GM21529 (cell line): ENCODE results near the gene FLOT2.

Source experiments
- ATAC-seq: cut with Tn5 transposase; IDR thresholded peaks from one replicate; pipeline ENCODE4 v1.9.1; 2021; ENCODE audit not compliant: unreplicated experiment

Gene FLOT2

DNA sequence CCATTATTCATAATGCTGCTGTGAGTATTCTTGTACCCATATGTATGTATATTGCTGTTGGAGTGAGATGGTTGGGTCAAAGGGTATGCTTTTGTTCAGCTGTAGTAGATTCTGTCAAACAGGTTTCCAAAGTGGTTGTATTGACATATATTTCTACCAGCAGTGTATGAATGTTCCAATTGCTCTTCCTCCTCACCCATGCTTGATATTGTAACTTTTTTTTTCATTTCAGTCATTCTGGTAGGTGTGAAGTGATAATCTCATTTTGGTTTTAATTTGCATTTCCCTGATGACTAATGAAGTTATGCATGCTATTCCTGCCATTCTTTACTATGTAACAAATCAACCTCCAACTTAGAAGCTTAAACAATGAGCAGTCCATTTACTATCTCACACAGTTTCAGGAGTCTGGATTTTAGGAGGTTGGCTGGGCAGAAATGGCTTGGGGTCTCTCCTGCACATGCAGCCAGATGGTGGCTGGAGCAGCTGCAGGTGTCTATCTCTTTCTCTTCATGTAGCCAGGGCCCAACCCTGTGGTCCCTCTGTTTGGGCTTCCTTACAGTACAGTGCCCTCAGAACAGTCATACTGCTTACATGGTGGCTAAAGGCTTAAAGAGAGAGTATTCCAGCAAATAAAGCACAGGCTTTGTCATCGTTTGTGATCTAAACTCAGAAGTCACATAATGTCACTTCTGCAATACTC lies 21.5 kb downstream of the FLOT2 start:
- no peak for ATAC-seq

DNA sequence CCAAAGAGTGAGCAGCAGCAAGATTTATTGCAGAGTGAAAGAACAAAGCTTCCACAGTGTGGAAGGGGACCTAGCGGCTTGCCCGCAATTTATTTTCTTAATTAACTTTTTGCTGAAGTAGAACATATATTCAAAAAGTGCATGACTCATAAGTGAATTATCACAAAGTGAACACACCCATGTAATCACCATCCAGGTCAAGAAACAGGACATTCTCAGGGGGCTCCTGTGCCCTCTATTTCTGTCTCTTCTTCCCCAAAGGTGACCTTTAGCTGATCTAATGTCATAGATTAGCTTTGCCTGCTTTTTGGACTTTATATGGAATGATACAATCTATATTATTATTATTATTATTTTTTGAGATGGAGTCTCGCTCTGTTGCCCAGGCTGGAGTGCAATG lies 22.8 kb downstream of the FLOT2 start:
- no peak for ATAC-seq

DNA sequence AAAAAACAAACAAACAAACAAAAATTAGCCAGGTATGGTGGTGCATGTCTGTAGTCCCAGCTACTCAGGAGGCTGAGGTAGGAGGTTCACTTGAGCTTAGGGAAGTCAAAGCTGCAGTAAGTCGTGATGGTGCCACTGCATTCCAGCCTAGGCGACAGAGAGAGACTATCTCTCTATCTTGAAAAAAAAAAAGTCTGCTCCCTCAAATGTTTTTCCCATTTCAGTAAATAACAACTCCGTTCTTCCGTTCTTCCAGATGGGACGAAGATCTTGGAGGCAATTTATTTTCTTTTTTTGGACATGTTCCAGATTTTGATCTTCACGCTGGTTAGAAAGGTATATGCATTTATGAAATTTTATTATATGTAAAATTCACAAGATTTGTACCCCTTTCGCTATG lies 23.7 kb downstream of the FLOT2 start:
- ATAC-seq = no peak

DNA sequence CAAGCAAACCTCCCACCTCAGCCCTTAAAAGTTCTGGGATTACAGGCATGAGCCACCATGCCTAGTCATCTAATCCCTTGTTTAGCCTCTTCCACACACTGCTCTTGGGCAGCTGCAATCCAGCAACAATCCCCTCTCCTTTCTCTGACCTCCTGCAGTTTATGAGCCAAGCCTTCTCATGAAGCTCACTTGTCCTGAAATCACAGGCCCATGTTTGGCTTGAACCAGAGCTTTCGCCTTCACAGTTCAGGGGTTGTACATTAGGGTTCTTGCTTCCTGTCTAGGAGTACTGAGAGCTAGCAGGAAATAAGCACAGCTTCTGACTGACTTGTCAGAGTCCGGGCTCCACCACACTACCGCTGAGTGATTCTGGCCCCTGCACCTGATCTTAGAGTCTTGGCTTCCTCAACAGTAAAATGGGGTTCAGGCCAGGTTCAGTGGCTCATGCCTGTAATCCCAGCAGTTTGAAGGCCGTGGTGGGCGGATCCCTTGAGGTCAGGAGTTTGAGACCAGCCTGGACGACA lies 26.4 kb downstream of the FLOT2 start:
- ATAC-seq = peak; percentile 93

DNA sequence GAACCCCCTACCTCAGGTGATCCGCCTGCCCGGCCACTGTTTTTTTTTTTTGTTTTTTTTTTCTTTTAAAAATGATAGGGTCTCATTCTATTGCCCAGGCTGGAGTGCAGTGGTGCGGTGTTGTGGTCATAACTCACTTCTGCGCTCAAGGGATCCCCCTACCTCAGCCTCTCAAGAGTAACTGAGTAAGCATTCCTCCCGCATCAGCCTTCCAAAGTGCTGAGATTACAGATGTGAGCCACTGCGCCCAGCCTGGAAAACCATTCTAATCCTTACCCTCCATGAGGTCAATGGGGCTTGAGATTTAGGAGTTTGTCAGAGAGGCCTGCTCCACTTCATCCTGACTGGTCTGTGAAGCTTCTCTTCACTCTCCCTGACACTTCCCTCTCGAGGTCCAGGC lies 30.3 kb downstream of the FLOT2 start:
- ATAC-seq = no peak

DNA sequence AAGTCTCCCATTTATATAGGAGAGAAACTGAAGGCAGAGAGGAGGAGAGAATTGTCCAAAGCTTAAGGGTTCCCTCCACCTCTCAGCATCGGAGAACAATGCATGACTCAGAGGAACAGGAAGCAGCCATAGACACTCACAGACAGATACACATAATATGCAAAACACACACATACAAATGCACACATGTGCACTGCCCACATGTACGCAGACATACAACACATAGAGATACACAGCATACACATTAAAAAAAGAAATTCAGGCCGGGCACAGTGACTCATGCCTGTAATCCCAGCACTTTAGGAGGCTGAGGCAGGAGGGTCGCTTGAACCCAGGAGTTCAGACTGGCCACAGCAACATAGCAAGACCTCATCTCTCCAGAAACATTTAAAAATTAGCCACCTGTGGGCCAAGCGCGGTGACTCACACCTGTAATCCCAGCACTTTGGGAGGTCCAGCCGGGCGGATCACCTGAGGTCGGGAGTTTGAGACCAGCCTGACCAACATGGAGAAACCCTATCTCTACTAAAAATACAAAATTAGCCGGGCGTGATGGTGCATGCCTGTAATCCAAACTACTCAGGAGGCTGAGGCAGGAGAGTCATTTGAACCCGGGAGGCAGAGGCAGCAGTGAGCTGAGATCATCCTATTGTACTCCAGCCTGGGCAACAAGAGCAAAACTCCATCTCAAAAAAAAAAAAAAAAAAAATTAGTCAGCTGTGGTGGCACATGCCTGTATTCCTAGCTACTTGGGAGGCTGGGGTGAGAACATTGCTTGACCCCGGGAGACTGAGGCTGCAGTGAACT lies 31.4 kb downstream of the FLOT2 start:
- ATAC-seq = no peak

DNA sequence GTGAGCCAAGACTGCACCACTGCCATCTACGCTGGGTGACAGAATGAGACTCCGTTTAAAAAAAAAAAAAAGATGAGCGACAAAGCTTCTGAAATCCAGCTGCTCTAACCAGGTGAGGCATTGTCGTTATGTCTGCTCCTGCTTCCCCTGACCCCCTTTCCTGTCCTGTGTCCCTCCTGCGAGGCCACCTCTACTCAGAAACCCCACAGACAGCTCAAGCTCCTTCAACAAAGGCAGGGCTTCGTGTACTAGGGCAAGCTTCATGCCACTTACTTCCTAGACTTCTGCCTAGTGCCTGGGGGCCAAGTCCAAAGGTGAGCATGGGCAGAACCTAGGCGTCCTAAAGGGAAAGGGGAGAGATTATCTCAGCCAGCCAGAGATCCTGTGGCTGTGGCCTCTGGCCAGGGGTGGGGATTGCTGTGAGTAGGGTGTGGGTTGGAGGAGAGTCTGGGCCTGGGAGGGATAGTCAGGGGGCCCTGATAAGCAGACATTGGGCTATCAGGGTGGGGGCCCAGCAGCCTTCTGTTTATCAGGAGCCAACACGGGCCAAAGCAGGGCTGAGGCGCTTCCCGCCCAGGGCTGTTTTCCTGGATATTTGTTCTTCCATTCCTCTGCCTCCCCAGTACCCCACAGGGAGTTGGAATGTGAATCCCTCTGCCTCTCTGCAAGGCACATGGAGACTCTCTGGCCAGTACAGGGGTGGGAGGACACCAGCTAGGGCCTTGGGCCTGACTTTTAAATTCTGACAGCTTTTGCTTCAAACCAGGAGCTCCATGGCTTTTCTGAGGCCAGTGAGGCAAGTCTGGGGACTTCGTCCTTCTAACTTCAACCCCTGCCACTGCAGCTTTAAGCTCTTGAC lies 32.3 kb downstream of the FLOT2 start:
- ATAC-seq = no peak

DNA sequence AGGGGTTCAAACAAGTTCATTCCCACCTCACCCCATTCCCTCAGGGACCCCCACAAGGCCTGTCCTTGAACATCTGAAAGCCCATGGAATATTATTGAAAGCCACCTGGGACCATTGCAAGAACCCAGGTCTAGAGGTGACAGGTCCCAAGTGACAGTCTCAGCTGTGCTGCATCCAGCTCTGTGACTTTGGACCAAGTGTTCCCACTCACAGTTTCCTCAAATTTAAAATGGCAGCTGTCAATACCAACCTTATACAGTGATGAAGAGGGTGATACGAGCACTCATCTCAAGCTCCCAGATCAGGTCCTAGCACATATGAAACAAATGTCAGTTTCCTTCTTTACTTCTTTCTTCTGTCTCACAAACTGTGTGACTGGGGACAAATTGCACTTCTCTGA lies 33.6 kb downstream of the FLOT2 start:
- ATAC-seq = no peak

DNA sequence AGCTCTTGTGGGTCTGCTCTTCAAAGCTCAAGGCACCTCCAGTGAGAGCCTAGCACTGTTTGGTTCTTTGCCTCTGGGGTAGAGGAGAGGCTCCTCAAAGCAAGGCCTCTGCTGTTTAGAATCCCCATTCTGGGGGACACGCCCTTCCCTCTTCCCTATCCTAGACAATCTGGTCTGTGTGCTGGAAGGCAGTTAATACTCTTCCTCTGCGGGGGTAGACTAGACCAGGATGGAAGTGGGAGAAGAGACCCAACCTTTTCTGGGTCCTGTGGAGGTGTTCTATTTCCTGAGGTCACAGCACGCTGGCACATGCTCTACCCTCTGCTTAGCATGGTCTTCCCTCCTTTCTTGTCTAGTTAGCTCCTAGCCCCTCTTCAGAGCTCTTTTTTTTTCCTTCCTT lies 35.0 kb downstream of the FLOT2 start:
- no peak for ATAC-seq

DNA sequence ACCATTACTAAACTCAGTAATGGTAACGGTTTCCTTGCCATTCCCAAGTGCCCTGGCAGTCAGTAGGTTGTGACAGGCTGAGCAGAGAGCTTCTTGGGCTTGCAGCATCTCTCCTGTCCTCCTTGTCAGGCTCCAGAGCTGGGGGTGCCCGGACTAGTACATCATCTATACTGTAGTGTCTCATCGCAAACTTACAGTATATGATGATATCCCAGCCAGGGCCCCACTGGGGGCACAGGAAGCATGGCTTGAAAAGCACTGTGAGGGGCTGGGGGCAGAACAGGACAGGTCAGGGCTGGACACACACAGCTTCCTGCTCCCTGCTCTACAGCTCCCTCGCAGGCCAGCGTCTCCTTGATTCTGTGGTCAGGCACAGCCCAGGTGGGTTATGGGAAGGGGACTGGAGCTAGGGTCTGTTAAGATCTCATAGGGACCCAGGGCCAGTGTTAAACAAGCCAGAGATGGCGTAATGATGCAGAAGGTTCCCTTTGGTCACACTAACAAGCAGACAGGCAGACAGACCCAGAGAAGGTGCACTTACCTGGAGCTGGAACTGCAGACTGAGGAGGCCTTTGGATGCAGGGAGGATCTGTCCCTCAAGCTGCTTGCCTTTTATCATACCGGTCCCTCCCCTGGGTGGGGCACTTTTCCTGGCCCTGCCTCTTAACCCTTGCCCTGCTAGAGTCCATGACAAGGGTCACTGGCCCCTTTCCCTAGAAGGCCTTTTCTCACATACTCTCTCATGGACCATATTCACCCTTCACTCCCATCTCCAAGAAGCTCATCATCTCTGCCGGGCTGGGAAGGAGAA lies 35.9 kb downstream of the FLOT2 start:
- no peak for ATAC-seq

DNA sequence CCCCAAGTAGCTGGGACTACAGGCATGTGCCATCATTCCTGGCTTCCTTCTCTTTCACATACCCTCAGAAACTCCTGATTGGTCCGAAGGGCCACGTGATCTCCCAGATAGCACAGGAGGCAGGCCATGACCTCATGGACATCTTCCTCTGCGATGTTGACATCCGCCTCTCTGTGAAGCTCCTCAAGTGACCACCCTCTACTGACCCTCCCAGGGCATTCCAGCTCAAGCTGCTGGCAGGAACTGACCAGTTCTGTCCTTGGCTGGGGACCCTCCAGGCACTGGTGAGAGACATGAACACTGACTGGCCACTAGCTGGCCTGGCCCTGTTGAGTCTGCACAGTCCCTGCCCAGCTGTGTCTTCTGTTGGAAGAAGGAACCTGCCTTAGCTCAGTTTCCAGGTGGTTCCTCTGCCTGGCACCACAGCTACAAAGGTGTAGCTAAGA lies 37.1 kb downstream of the FLOT2 start:
- ATAC-seq = no peak

DNA sequence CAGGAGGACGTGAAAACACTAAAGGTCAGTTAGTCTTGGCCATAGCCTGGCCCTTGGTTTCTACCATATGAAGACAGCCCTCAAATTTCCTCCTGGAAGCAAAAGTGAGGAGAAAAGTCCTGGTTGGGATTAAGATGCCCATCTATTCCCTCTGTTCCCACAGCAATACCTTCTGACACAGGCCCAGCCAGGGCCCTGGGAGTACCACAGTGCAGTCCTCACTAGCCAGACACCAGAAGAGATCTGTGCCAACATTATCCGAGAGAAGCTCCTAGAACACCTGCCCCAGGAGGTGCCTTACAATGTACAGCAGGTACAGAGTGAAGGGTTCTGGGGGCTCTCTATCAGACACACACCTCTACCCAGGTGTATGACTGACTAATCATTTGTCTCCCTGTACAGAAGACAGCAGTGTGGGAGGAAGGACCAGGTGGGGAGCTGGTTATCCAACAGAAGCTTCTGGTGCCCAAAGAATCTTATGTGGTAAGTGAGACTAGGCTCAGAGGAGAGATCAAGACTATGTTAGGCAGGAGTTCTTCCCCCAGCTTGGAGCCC lies 38.7 kb downstream of the FLOT2 start:
- no peak for ATAC-seq

DNA sequence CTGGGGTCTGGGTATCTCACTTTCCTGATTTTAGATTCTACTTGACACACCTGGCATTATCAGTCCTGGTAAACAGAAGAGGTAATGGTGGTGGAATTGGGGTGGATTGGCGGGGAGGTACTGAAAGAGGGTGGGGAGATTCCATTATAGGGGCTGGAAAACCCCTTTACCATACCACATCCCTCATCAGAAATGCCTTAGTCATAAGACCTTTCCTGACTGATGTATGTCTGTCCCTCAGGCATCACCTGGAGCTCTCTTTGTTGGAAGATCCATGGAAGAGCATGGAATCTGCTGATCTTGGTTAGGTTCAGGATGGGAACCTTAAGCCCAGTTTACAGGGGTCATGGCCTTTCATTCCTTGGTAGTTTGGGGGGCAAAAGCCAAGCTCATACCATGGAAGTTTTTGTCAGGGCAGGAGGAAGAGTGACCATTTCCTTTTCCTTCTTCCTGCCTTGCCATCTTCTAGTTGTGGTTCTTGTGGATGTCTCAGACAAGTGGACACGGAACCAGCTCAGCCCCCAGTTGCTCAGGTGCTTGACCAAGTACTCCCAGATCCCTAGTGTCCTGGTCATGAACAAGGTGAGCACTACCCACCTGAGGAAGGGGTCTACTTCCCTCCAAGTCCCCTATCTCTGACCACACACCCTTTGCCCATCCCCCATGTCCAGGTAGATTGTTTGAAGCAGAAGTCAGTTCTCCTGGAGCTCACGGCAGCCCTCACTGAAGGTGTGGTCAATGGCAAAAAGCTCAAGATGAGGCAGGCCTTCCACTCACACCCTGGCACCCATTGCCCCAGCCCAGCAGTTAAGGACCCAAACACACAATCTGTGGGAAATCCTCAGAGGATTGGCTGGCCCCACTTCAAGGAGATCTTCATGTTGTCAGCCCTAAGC lies 39.4 kb downstream of the FLOT2 start:
- no peak for ATAC-seq

DNA sequence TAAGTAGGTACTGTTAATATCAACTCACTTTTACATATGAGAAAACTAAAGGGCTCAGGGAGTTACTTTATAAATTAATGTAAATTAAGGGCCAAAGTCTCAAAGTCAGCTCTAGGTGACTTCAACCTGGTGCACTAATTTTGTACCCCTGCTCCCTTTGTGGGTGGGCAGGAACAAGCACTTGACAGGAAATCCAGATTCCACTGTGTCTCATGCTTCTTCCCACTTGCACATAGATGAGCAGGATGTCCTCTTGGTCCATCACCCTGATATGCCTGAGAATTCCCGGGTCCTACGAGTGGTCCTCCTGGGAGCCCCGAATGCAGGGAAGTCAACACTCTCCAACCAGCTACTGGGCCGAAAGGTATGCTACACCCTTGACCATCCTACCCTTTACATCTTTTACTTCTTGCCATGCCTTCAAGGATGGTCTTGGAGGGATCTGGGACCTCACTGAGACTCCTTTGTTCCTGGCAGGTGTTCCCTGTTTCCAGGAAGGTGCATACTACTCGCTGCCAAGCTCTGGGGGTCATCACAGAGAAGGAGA lies 41.4 kb downstream of the FLOT2 start:
- no peak for ATAC-seq

DNA sequence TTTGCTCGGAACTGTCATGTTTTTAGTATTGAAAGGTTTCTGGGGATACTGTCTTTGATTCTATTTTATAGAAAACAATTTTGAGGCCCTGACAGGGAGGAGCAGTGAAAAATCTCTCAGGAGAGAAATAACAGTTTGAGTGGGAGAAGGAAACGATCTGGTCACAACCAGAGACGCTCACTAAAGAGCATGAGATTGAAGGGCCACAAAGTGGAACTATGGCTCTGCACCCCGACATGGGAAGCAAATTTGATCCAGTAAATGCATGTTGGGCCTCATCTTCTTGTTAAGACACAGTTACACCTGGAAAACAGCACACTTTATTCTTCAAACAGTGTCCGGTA lies 42.2 kb downstream of the FLOT2 start:
- no peak for ATAC-seq

DNA sequence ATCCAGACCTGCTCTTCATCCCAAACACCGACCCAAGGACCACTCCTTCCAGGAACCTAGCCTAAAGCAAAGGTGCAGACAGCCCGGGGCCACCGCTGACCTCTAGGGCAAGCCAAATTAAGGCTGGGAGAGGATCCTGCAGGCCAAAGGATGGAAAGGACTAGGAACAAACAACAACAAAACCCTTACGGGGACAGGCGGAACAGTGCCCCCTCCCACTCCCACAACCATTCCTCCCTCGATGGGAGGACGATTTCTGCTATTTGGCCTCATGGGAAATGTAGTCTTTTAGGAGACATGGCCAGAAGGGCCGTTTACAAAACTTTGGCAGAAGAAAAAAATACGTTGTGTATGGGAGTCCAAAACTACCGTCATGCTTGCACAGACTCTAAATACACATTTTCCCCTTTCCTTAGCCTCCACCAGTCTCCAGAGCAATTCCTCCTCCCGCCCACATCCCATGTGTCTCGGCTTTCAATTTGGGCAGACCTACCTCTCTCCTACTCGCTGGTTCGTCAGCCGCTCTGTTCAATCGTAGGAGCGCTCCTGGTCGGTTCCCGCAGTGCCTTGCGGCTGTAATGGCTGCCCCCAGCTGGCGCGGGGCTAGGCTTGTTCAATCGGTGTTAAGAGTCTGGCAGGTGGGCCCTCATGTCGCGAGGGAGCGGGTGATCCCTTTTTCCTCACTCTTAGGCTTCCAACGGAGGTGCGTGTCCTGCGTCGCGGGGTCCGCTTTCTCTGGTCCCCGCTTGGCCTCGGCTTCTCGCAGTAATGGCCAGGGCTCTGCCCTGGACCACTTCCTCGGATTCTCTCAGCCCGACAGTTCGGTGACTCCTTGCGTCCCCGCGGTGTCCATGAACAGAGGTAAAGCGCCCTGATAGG lies 42.8 kb downstream of the FLOT2 start, which contains the start of gene ERAL1:
ERAL1 (plus strand) TSS at position 560 of the 879 bp plus-strand sequence; CDS start at position 579, 19 bp downstream.
- peak; percentile 95 for ATAC-seq

DNA sequence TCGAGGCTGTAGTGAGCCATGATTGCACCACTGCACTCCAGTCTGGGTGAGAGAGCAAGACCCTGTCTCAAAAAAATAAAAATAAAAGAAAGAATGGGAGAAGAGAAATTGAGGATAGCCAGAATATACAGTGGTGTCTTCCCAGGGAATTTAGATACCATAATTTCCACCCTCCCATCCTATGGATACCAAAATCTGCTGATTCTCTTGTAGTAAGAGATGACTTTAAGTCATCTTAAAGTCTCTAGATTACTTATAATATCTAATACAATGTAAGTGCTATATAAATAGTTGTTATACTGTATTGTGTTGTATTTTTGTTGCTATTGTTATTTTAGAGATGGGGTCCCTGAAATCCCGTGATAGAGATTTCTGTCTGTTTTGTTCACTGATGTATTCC lies 44.2 kb downstream of the FLOT2 start:
- no peak for ATAC-seq

DNA sequence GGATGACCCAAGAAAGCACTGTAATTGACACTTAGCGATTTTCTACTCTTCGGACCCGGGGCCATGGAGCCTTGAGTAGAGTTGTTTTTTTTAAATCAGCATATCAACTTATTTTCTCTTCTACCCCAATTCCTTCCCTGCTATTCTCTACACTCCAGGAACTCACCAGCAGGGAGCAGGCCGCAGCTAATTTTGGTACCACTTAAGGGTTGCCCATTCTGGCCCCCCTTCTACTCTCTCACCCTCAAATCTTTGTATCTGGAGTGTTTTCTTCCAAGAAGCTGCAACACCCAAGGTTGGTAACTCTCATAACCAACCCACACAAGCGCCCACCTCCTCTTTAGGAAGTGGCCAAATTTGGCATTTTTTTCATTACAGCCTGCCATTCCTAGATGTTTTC lies 48.3 kb downstream of the FLOT2 start:
- ATAC-seq = no peak
